GOT3 (cell line): ENCODE data around the gene UNC45B.
"Not testable (repeated sequence)": the region's sequence is repeated elsewhere in the genome, so short reads cannot be mapped to it uniquely, and the experiment has no call there.

Experiments
- DNase-seq: peaks from one replicate; lab custom pipeline; 2025; ENCODE audit warnings: mixed read lengths; lab: John Stamatoyannopoulos, UW

The UNC45B gene

DNA sequence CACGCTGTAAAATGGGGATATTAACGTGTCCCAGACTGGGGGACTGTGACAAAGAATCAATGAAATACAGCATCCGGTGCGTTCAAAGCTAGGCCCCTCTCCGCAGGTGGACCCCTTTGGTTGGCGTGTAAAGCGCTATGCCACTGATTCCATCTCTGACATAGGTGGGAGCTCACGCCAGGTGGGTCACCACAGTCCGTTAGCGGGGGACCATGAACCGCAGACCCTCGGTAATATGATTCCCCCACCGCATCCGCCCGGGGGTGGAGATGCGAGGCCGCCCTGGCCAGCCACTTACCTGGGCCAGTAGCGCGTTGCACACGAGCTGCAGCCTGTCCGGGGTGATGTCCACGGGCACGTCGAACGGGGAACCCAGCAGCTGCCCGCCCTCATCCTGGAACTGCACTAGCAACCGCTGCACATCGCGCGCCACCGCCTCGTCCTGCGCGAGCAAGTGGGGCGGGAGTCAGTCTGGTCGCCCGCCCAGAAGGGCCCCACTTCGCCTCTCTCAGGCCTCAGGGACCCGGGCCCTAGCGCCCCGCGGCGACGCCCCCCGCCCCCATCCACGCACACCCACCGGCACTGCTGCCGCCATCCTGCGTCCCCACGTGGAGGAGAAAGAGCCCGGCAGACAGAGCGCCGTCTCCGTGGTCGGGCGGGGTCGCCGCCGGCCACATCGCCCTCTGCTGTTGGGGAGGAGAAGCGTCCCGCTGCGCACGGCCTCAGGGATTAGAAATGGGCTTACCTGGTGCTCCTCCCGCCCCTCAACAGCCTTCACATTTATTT, 5.7 kb upstream of the UNC45B start, which contains the start of gene NLE1:
Gene NLE1 (minus strand): TSS at position 623 of the 786 bp plus-strand sequence. CDS start 28 bp downstream, at position 595.
- peak; percentile 54 for DNase-seq

DNA sequence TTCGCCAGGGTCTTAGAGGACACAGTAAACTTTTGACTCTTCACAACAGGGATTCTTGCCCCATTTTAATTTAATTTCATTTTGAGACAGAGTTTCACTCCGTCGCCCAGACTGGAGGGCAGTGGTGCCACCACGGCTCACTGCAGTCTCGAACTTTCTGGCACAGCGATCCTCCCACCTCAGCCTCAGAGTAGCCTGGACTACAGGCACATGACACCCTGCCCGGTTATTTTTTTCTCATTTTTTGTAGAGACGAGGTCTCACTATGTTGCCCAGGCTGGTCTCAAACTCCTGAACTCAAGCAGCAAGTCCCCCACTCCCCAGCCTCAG, 5.2 kb upstream of the UNC45B start:
- DNase-seq: no peak

DNA sequence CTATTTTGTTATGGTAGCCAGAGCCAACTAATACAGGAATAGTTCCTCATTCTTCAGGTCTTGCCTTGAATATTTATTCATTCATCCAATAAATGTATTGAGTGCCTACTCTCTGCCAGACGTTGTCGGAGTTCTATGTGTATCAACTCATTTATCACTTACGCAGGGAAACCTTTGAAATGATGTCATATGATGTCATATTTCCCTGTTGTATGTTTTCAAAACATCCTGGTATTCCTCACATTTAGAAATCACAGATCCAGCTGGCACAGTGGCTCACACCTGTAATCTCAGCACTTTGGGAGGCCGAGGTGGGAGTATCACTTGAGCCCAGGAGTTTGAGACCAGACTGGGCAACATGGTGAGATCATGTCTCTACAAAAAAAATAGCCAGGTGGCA, 2.8 kb upstream of the UNC45B start:
- no peak for DNase-seq

DNA sequence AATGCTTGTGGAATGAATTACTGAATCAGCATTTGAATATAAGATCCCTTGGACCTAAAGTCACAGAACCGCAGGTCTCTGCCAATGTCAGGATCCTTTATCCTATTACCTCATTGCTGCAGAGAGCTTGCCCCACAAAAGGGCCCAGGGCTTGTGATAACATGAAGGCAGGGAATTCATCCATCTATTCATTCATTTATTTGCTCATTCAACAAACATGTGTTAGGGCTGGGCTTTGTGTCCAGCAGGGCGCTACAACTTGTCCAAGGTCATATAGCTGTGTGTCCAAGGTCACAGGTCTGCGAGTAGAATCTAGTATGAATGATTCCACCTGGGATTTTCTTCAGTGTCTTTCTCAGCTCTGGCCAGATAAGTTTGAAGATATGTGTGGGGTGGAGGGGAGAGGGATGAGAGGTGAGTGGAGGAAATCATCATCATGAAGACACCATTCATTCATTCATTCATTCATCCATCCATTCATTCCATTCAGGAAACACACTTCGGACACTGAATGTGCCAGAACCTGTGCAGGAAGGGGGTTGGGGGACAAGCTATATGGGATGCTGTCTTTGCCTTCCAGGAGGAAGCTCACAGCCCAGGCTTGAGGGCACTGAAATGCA, 1.3 kb upstream of the UNC45B start:
- no peak for DNase-seq

DNA sequence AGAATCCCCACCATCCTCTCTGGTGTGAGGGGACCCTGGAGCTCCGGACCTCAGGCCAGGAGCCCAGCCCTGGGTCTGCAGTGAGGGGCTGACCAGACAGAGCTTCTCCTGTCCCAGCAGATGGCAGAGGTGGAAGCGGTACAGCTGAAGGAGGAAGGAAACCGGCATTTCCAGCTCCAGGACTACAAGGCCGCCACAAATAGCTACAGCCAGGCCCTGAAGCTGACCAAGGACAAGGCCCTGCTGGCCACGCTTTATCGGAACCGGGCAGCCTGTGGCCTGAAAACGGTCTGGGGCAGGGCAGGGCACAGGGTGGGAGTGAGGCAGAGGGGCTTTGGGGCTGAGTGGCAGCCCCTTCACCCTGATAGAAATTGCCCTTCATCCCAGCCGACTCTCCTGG, 527 bp downstream of the UNC45B start:
- no peak for DNase-seq

DNA sequence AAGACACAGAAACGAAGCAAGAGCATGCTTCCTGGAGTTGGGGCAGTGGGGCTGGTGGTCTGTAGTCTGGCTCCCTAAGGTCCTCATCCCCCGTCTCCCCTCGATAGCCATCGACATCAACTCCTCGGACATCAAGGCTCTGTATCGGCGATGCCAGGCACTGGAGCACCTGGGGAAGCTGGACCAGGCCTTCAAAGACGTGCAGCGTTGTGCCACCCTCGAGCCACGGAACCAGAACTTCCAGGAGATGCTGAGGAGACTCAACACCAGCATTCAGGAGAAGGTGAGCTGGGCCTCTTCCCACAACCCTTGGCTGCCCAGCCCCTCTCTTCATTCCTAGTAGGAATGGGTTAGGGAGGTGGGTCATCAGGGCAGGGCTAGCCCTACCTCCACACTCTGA, 2.3 kb downstream of the UNC45B start:
- no peak for DNase-seq

DNA sequence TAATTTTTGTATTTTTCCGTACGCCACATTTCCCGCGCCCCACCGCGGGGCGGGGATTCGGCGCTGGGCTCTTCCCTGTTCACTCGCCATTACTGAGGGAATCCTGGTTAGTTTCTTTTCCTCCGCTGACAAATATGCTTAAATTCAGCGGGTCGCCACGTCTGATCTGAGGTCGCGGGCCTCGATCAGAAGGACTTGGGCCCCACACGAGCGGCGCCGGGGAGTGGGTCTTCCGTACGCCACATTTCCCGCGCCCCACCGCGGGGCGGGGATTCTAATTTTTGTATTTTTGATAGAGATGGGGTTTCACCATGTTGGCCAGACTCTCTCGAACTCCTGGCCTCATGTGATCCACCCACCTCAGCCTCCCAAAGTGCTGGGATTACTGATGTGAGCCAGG, 3.5 kb downstream of the UNC45B start:
- DNase-seq: not testable (repeated sequence)

DNA sequence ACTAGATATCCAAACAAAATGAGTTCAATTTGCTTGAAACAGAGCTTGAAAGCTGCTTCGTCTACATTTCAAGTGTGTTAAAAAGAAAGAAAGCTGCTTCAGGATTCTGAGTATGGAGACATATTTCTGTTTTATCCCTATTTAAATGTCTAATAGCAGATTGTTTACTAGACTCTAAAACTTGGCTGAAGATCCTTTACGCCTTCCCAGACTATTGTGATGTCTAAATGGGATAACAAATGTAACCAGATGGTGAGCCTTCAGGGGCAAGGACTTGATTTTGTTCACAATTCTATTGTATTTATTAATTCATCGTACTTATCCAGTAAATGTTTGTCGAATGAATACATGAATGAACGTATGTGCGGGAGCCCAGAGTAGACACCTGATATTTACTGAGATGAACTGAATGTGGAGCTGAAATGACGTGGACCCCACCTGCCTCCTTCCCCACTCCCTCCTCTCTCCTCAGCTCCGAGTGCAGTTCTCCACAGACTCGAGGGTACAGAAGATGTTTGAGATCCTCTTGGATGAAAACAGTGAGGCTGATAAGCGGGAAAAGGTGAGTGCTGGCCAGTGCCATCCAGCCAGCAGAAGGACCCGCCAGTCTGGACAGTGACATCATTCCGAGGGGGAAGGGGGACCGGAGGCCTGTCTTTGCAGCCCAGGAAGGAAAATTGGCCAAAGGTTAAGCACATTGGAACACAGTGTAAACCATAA, 5.0 kb downstream of the UNC45B start:
- no peak for DNase-seq

DNA sequence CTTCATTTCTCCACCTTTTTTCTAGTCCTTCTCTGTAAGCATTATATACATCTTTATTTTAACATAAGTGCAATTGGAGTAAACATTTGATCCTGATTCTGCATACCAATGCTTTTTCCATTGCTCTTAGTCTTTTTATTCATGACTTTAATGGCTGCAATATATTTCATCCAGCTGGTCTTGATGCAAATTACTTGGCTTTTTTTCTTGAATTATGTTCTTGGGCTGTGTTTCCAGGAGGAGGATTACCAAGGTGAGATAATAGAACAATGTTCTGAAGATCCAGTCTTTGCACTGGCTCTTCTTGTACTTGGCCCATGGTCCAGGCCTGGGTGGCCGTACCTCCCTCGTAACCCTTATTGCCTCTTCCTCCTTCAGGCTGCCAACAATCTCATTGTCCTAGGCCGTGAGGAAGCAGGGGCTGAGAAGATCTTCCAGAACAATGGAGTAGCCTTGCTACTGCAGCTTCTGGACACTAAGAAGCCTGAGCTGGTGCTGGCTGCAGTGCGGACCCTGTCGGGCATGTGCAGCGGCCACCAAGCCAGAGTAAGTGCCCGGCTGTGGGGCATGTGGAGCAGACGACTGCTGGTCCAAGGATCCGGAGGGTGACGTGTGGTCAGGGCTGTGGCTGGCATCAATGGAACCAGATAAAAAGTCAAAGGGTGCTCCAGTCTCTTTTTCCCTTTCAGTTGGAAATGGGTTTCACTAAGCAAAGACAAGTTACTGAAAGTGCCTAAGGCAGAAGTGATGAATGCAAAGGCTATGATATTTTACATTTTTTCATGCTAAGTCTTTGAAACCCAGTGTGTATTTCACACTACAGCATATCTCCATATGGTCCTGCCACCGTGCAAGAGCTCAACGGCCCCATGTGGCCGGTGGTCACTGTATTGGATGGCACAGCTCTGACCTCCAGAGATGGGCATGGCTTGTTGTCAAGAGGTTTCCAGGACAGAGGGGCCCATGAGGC, 6.9 kb downstream of the UNC45B start:
- DNase-seq: no peak

DNA sequence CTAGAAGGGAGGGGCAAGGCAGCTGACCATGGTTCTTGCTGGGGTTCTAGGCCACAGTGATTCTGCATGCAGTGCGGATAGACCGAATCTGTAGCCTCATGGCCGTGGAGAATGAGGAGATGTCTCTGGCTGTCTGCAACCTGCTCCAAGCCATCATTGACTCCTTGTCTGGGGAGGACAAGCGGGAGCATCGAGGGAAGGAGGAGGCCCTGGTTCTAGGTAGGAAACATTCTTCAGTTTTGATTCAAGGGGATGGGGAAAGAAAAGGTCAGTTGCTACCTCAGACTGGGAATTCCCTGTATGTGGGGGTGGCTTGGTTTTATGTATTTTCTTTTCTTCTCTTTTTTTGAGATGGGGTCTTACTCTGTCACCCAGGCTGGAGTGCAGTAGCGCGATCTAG, 7.6 kb downstream of the UNC45B start:
- DNase-seq: no peak

DNA sequence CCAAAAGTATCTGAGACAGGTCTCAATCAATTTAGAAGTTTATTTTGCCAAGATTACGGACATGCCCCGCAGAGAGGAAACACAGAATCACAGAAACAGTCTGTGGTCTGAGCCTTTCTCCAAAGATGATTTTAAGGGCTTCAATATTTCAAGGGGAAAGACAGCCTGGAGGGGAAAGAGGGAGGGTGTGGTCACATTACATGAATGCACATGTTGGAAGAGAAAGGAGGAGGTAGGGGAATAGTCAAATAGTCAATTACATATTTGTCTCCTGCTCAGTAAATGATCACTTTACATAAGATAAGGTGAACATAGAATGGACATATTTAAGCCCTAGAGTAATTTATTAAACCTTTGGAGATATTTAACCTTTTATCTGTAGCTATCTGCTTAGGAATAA, 12.3 kb downstream of the UNC45B start:
- no peak for DNase-seq

DNA sequence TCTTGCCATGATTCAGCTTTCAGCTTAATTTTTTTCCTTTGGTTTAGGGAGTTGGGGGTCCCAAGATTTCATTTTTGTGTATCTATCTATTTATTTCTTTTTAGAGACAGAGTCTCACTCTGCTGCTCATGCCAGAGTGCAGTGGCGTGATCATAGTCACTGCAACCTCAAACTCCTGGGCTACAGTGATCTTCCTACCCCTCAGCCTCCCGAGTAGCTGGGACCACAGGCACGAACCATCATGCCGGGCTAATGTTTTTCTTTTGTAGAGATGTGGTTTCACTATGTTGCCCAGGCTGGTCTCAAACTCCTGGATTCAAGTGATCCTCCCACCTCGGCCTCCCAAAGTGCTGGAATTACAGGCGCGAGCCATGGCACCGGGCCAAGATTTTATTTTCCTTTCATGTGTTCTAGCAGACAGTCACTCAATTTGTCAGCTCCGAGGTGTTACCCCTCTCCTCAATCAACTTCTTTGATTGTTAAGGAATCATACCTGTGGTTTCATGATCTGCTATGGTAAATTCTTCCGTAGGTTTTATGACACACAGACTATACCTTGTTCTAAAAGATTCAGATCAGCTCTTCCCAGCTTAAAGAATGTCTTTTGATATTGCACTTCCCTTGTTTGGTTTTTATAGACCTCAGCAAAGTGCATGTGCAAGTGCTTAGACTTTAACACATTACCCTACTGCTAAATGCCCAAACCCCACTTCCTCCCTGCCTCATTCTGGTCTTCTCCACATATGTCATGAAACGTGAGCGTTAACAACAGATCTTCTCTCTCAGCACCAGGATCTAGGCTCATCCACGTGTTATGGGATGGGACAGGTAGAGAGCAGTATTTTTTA, 13.0 kb downstream of the UNC45B start:
- no peak for DNase-seq

DNA sequence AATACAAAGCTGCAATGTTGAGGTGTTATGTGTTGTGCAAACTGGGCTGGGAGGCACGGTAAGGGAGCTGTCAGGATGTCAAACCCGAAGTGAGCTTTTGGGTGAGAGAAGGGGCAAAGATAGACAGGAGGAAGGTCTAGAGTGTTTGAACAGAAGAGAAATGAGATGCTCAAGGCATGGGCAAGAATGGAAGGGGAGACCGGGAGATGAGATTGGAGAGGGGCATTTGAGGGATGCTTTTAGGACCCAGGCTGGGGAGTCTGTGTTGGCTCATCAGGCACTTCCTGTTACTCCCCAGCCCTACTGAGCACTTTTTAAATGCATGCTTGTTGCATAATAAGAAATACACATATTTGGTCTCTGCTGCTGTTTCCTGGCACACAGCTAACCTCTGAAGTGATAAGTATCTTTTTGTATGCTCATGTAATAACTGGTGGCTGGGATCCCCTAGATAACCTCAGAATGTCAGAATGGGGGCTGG, 13.7 kb downstream of the UNC45B start:
- DNase-seq: no peak

DNA sequence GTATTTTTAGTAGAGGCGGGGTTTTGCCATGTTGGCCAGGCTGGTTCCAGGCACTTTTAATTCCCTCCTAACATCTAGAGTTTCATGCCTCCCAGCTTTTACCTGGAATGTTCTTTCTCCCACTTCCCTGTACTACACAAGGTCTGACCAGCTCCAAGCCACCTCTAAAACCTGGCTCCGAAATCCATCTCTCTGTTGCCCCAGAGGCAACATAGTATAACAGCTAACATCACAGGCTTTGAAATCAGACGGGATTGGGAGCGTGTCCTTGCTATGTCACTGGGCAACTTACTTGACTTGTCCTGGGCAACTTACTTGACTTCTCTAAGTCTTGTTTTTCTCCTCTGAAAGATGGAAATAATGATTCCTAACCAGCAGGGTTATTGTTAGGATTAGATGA, 15.1 kb downstream of the UNC45B start:
- no peak for DNase-seq

DNA sequence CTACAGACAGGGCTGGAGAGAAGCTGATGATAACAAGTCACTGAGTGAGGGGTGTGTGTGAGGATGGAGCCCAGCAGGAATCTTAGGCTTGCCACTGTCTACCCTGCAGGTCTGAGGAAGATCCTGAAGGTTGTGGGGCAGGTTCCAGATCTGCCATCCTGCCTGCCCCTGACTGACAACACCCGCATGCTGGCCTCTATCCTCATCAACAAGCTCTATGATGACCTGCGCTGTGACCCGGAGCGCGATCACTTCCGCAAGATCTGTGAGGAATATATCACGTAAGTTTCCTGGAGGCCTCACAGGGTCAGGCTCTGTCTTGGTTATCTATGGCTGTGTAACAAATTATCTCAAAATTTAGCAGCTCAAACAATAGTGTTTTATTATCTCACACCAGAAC, 16.3 kb downstream of the UNC45B start:
- DNase-seq: no peak

DNA sequence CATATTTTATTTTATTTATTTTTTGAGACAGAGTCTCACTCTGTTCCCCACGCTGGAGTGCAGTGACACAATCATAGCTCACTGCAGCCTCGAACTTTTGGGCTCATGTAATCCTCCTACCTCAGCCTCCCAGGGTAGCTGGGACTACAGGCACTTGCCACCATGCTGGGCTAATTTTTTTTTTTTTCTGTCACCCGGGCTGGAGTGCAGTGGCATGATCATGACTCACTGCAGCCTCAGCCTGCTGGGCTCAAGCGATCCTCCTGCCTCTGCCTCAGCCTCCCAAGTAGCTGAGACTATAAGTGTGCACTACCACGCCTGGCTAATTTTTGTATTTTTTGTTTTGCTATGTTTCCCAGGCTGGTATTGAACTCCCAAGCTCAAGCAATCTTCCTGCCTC, 17.1 kb downstream of the UNC45B start:
- no peak for DNase-seq

DNA sequence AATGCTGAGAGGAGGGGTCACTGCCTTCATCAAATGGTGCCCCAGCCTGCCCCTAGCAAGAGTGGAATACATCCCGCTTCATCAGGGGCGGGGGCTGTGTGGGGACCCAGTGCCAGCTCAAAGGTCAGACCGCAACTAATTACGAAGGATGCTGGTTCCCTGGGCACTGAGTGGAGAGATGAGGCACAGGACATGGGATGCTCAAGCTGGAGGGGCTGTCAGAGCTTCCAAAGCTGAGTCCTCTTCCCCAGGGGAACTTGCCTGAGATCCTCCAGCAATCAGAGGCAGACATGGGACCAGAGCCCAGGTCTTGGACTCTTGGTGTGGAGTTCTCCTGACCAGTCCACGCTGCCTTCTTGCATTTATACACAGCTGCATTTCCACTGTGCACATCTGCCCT, 18.9 kb downstream of the UNC45B start:
- no peak for DNase-seq

DNA sequence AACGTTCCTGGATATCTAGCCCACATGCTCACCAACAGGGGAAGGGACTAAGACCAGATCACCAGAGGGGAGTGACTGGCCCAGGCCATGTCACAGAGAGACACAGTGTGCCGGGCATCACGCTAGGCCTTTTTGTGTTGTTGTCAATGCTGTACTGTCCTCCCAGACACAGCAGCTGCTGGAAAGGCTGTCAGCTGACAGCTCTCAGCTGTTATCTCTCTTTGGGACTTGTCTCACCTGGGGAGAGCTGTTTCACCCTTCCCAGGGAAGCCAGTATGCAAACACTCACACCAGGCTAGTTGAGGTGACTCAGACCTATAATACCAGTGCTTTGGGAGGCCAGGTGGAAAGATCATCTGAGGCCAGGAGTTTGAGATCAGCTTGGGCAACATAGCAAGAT, 19.4 kb downstream of the UNC45B start:
- DNase-seq: no peak

DNA sequence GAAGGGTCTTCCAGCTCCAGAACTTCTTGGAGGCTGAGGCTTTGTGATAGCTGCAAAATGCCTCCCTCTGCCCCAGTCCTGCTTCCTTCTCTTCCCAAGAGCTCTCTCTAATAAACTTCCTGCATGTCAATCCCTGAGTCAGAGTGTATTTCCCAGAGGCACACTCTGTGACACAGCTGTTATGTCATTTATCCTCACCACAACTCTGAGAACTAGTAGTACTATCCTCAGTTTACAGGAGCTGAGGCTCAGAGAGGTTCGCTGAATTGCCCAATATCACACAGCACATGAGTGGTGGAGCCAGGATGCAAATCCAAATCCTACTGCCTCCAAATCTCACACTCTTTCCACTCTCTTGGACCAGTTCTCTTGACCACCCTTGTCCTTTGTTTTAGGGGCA, 20.0 kb downstream of the UNC45B start:
- no peak for DNase-seq

DNA sequence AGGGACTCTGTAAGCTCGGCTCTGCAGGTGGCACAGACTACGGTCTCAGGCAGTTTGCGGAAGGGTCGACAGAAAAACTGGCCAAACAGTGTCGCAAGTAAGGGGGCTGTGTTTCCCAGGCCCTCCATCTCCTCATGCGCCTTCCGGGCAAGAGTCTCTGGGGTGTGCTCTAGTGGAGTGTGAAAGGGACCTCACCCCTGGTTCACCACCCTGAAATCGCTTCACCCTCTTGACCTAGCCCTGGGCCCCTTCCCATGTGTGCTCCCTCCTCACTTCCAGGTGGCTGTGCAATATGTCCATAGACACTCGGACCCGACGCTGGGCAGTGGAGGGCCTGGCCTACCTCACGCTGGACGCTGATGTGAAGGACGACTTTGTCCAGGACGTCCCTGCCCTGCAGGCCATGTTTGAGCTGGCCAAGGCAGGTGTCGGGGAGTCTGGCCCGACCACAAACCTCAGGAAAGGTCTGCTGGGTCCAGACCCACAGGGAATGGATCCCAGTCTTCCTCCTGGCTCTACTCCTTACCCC, 22.3 kb downstream of the UNC45B start:
- DNase-seq: no peak
